Measurements from ENCODE around the gene SLC32A1. TPM values are rescaled to one million over a fixed set of nuclear protein-coding genes. Genes with fewer than 3 reads are reported as not detected.

SLC32A1 gene
- total and polyA plus RNA-seq, 2 of the 13 experiments (the other 11 are each of a cell fraction or from before 2014, with no cell fraction given) = not detected

GRCh38 chr20:38726804-38727606 is 2.7 kb downstream of the SLC32A1 start:
- 24% methylated on average over 43 of the region's 43 CpGs for WGBS (ENCODE audit: low lambda C conversion rate)
- TF ChIP-seq ZNF629 (CRISPR knock-in tag; conservative IDR thresholded peaks at IDR 0.05) (no peak), ZNF792 (CRISPR knock-in tag; IDR thresholded peaks at IDR 0.05) (no peak), JUND (CRISPR knock-in tag; IDR thresholded peaks at IDR 0.05) (no peak), TRIM22 (IDR thresholded peaks at IDR 0.05) (no peak), THAP11 (CRISPR knock-in tag; IDR thresholded peaks at IDR 0.05) (no peak), BHLHE40 (IDR thresholded peaks at IDR 0.05; ENCODE audit: low read length) (no peak), ZMAT3 (CRISPR knock-in tag; conservative IDR thresholded peaks at IDR 0.05) (no peak), ZNF788 (CRISPR knock-in tag; IDR thresholded peaks at IDR 0.05; ENCODE audit: borderline replicate concordance) (no peak), ZBED4 (CRISPR knock-in tag; IDR thresholded peaks at IDR 0.05; ENCODE audit: borderline replicate concordance) (no peak), DZIP1 (CRISPR knock-in tag; IDR thresholded peaks at IDR 0.05) (no peak), ZNF720 (CRISPR knock-in tag; IDR thresholded peaks at IDR 0.05) (no peak), PREB (CRISPR knock-in tag; IDR thresholded peaks at IDR 0.05) (no peak), SIN3A (IDR thresholded peaks at IDR 0.05; ENCODE audit: borderline replicate concordance, low read depth, low read length) (no peak), NFE2L1 (CRISPR knock-in tag; IDR thresholded peaks at IDR 0.05; ENCODE audit: borderline replicate concordance) (no peak), RXRB (CRISPR knock-in tag; IDR thresholded peaks at IDR 0.05; ENCODE audit: borderline replicate concordance) (no peak)

More at GRCh38 chr20:38726804-38727606, 2.7 kb downstream of the SLC32A1 start:
- H3K4me2 ChIP-seq (ENCODE audit: low read depth, low read length) = no peak overlapping the region
- H2AFZ ChIP-seq (ENCODE audit: low read length) = no peak overlapping the region
- ChIA-PET CTCF (ENCODE audit: low intra/inter-chr PET ratio, low total read pairs) (interaction anchor here (1.5 to 3.4 kb wide), 3 partner anchors 25 to 81 kb away, joined by 9 to 24 read pairs (median 21); no protein-coding TSS in a partner anchor), POLR2A (no interaction called here)
- H4K20me1 ChIP-seq (ENCODE audit: insufficient read depth, low read length) = peaks cover 8% of the 10 kb centered on the region; the same call in 1 of the 2 replicates
- peaks cover 15% of the 10 kb centered on the region for H3K4me1 ChIP-seq (ENCODE audit: insufficient read depth, low read length)
- peak; percentile 61 for DNase-seq (ENCODE audit: low spot score)
- no peak overlapping the region for H3K9ac ChIP-seq (ENCODE audit: insufficient read depth, low read depth, low read length)
- intact Hi-C loops (cut with micrococcal nuclease; ENCODE audit: unreplicated experiment) (loop anchor here (1.0 to 5.0 kb wide), 3 partner anchors 24 to 321 kb away; no protein-coding TSS in a partner anchor), in situ Hi-C loops (cut with HindIII; ENCODE audit: extremely low pct_ligation_motif_present, low pct_unique_long_range_greater_than_20kb) (loop anchor here (25.0 kb wide), 1 partner anchor 290 kb away; the partner anchor contains the start of gene SNHG17)
- H3K27me3 ChIP-seq (ENCODE audit: control insufficient read depth in 1 of 2, insufficient read depth in 2 of 2, low read length in 2 of 2) = peaks cover 45 to 96% of the 10 kb centered on the region in 2 experiments
- peak; percentile 36 for FAIRE-seq
- H3K9me3 ChIP-seq (ENCODE audit: low read length) = no peaks in the 10 kb centered on the region
- no peak overlapping the region for H3K4me3 ChIP-seq (replicated peaks in 1 of 3; ENCODE audit: insufficient read depth in 1 of 3, low read depth in 2 of 3, low read length in 3 of 3)
- peak; percentile 29 for ATAC-seq
- no TSS peak for BruUV-seq (replicated peaks)
- H3K79me2 ChIP-seq (ENCODE audit: insufficient read depth, low read length) = no peaks in the 10 kb centered on the region
- H3K27ac ChIP-seq (ENCODE audit: extremely low read length, insufficient read depth, low read length) = no peak overlapping the region
- no peaks in the 10 kb centered on the region for H3K36me3 ChIP-seq (replicated peaks in 1 of 2; ENCODE audit: control insufficient read depth in 1 of 2, insufficient read depth in 2 of 2, low read length in 2 of 2)
